Embryonic facial prominence (tissue), 1 donor: ENCODE measurements around the gene ZNF653.
"Not testable (repeated sequence)": the region's sequence is repeated elsewhere in the genome, so short reads cannot be mapped to it uniquely, and the experiment has no call there.

ENCODE experiments used
- DNase-seq: peaks from one replicate; pipeline ENCODE4 v3.0.0-alpha.2; 2016; ENCODE audit errors: extremely low spot score

Gene ZNF653

GRCh38 chr19:11433526-11433925 is 72.1 kb downstream of the ZNF653 start:
- not testable (repeated sequence) for DNase-seq
